GM19463 (cell line): Measurements from ENCODE around the gene SORL1-AS1.
A peak's percentile ranks its signal among the peaks of the same experiment; 100 is the strongest.

ENCODE experiments used
- ATAC-seq: cut with Tn5 transposase; IDR thresholded peaks from one replicate; pipeline ENCODE4 v1.9.1; 2021; ENCODE audit warnings: mild to moderate bottlenecking, moderate library complexity; ENCODE audit not compliant: unreplicated experiment

SORL1-AS1 gene

DNA sequence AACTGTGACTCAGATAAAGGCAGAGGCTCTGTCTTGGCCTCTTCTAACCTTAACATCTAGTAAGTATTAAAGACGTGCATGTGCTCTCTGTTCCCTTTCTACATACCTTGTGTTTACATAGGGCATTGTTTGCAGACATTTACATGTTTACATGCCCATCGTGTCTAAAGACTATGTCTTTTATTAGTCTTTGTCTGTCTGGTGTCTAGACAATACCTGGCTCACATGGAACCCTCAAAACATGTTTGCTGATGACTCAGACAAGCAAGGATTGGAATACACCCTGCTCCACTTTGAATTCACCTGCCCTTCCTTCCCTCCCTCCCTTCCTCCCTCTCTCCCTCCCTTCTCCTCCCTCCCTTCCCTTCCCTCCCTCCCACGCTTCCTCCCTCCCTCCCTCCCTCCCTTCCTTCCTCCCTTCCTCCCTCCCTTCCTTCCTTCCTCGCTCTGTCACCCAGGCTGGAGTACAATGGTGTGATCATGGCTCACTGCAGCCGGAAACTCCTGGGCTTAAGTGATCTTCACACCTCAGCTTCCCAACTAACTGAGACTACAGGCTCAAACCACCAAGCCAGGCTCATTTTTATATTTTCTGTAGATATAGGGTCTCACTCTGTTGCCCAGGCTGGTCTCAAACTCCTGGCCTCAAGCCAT is 23.7 kb upstream of the SORL1-AS1 start:
- ATAC-seq = no peak

DNA sequence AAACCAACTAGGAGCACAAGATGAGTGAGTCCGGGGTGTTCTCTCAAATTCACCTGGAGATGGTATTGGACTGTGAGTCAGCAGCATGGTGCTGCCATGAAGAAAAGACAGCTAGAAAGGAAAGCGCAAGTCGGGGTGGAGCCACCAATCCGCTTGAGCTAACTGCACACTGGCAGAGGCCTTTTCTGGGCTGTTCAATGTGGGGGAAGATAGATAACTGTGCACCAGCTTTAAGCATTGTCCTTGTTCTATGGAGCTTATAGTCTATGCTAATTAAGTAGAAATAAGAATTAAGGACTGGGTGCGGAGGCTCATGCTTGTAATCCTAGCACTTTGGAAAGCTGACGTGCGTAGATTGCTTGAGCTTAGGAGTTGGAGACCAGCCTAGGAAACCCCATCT is 21.9 kb upstream of the SORL1-AS1 start:
- no peak for ATAC-seq

DNA sequence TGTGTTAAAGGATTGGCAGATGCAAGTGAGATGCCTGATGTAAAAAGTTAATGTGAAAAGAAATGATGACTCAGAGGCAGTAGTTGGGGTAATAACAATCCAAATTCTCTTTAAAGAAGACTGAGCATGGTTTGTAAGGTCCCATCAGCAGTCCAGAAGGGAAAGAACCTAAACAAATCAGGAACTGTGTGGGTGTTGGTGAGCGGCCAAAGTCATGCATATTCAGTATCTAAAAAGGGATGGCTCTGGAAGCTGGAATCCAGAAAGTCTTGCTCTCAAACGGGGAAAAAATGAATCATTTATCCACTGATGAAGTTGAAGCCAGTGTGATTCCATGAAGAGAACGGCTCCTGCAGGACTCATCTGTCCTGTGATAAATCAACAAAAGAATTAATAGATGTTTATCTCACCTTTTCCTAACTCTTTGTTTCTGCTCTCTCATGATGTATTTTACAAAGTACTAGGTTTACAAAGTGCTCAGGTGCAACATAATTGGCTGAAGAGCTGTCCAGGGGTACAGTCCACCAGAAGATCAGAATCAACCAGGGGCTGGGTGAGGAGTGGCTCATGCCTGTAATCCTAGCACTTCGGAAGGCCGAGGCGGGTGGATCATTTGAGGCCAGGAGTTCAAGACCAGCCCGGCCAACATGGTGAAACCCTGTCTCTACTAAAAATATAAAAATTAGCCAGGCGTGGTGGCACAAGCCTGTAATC is 20.5 kb upstream of the SORL1-AS1 start:
- ATAC-seq = no peak

DNA sequence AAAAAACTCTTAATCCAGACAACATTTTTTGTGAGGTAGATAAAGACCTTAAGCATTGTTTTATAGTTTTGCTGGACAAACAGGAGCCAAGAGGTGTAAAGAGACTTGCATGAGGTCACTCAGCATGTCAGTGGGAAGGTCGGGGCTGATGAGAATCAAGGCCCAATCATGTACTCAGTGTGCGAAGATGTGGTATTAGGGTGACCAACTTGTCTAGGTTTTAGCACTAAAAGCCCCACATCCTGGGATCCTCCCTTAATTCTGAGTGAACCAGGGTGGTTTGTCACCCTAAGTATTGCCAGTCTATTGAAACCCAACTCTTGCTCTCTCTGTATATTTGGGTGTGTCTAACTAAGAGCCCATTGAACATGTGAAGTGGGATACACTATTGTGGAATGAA is 19.5 kb upstream of the SORL1-AS1 start:
- no peak for ATAC-seq

- ATAC-seq = no peak
Observed at GRCh38 chr11:121471167-121471566, 18.4 kb upstream of the SORL1-AS1 start.

DNA sequence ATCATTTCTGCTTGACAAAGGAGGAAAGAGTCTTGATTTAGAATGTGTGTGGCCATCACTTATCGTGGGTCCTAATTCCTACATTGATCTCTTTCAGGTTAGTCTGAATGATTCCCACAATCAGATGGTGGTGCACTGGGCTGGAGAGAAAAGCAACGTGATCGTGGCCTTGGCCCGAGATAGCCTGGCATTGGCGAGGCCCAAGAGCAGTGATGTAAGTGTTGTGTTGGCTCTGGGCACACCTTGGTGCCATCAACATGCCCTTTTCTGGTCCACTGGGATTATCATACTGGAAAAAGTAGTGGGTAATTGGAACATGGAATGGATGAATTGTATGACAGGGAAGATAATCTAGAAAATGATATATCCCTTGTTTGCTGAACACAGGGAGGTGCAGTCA is 17.1 kb upstream of the SORL1-AS1 start:
- no peak for ATAC-seq

GRCh38 chr11:121467965-121468364 is 15.2 kb upstream of the SORL1-AS1 start:
- ATAC-seq = peak; percentile 64

GRCh38 chr11:121467471-121467870 is 14.7 kb upstream of the SORL1-AS1 start:
- ATAC-seq = no peak

DNA sequence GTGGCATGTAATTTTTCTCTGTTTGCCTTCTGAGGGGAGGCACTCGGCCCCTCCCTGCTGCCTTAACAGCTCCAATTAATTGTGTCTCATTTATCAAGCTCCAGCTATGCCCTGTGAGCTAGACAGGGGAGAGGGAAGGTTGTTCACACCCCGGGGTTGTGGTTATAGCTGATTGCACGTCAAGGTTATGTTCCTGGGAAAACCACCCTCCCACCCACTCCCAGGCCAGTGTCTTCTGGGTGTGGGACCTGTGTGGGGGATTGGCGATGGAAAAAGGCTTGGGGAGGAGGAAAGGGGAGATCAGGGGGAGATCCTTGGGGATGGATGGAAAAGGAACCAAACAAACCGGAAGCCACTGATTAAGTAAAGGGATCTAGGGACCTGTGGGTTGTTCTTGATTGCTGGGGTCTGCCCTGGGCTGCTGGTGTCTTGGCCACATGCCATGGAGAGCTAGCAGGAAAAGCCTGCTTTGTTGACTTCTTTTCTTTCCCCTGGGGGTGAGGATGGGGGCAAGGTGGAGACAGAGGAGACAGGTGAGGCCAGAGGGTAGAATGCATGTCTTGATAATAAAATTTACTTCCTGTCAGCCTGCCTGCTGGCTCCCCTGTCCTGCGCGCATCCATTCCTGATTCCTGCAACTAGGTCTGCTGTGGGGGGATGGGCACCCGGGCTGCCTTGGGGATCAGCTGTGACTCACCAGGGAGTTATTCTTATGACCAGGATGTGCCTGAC is 13.5 kb upstream of the SORL1-AS1 start:
- ATAC-seq = no peak

DNA sequence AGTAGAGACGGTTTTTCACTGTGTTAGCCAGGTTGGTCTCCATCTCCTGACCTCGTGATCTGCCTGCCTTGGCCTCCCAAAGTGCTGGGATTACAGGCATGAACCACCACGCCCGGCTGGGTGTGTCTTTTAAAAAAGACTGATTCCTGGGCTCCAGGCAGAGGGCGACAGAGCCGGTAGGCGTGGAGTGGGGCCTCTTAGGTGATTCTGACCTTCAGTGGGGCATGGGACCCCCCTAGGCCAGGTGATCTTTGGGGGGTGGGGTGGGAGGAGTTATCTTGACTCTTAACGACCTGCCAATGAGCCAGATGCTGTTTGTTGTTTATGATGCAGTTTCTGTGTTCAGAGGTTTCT is 12.9 kb upstream of the SORL1-AS1 start:
- ATAC-seq = no peak

DNA sequence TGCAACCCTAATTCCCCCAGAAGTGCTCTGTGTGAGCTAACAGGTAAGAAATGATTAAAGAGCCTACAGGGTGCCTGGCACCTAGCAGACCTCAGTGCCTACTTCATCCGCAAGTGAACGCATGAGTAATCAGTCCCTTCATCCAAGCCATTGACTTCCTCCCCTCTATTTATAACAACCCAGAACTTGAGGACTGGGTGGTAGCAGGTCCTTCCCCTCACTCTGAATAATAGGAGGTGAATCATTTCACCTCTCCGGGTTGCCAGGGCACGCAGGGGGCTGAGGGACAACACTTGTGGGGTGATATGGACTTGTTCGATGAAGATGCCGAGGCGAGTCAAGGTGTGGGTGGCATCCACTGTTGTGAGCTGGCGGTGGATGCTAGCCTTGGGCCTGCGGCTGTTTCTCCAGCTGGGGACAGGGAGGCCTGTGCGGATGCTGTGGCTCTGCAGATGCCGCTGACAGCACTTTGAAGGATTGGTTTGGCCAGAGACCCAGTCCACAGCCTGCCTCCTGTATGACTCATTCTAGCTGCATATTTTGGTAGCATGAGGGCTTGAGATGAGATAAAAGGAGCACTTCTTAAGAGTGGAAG is 11.7 kb upstream of the SORL1-AS1 start:
- ATAC-seq = peak; percentile 36

DNA sequence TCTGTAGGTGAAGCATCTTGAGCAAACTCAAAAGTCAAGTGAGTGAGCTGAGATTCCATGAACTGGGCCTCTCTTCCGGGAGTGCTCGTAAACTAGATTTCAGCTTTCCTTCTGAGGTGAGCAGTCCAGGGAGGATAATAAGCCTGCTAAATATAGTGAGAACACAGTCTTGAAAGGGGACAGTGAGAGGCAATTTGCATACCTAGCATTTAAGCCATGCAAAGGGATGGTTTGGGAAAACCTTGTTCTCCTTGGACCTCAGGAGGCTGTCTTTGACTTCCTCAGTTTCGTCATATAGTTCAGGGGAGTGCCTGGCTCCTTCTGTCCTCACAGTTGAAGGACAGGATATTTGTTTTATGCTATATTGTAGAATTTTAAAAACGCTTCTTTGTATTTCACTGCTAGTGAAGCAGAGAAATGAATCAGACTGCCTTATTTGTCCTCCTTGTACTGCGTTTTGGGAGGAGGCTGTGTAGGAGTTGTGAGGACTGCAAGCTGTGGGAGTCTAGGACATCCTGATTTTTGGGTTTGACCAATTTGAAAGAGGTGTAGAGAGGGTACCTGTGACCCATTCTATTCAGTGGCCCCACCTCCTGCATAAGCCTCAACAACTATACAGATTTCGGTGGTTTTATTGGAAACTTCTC is 11.0 kb upstream of the SORL1-AS1 start:
- ATAC-seq = no peak

DNA sequence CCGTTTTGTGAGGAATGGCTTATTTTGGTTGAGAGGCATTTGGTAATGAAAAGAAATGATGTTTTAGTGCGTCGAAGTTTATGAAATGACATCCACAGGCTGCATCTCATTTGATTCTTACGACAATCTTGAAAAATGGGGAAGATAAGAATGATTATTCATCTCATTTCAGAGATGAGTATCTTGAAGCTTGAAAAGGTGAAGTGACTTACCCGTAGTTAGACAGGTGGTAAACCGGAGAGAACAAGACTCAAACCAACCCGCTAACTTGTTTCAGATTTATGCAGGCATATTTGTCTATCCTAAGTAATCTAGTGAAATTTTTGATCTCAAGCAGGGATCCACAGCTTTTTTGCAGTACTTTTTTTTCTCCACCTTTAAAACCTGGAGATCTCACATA is 9.1 kb upstream of the SORL1-AS1 start:
- no peak for ATAC-seq

GRCh38 chr11:121460941-121461514 is 8.3 kb upstream of the SORL1-AS1 start:
- ATAC-seq = no peak

- no peak for ATAC-seq
Observed at GRCh38 chr11:121459413-121460017, 6.7 kb upstream of the SORL1-AS1 start.

DNA sequence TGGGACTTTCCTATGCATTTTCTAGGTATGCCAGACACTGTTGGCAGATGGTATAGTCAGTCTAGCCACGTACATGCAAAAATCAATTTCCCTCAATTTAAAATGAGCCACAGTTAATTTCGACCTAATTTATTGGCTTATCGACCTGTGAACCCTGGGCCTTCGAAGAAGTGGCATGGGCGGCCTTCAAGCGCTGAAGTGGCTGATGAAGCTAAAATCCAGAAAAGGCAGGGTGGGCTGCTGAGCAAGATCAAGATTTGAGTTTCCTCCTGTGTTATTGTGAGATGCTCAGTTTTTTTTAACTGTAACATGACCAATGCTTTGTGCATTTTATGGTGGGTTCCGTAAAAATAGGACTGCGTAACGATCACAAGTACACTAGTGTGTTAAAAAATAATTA is 5.8 kb upstream of the SORL1-AS1 start:
- no peak for ATAC-seq

GRCh38 chr11:121456816-121457431 is 4.2 kb upstream of the SORL1-AS1 start:
- ATAC-seq = no peak

DNA sequence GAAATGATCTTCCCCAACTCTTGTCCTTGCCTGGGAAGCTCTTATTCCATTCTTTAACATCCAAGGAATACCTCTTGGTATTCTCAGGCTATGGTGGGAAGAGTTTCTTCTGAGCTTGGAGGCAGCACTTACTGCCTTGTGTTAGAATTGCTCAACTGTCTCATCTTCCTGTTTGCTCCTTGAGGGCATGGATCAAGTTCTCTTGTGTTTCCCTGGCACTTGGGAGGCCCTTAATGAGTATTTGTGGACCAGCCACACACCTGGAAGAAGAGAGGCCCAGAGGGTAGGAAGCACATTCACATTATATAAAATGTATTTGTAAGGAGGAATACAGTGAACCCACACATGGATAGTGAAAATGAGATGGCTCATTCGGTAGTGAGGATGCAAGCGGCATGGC is 3.4 kb upstream of the SORL1-AS1 start:
- ATAC-seq = no peak

- ATAC-seq = no peak
Observed at GRCh38 chr11:121455115-121455514, 2.3 kb upstream of the SORL1-AS1 start.
